Fibroblast of lung (primary cell): Measurements from ENCODE around the gene EYS. TPM values are rescaled to one million over a fixed set of nuclear protein-coding genes. Genes with fewer than 3 reads are reported as not detected.

Experiments used
- DNase-seq, 2 donors: peaks; one replicate each; pipeline versions ENCODE4 v3.0.0 to v3.0.0-alpha.2; 2010; ENCODE audit warnings: low read depth in 2 of 2
- H2AFZ ChIP-seq: 2 replicates; pipeline ENCODE4 v1.5.1; 2012; ENCODE audit warnings: low read length, control low read depth, inconsistent platforms
- H3K27ac ChIP-seq: 2 replicates; pipeline ENCODE4 v1.5.1; 2011; ENCODE audit warnings: low read length, control low read depth; ENCODE audit not compliant: insufficient read depth
- H3K27me3 ChIP-seq: 2 replicates; pipeline ENCODE4 v1.5.1; 2011; ENCODE audit warnings: mild to moderate bottlenecking, low read length; ENCODE audit not compliant: control insufficient read depth, insufficient read depth
- H3K36me3 ChIP-seq: 2 replicates; pipeline ENCODE4 v1.5.1; 2011; ENCODE audit warnings: low read length; ENCODE audit not compliant: control insufficient read depth, insufficient read depth
- H3K4me1 ChIP-seq: 2 replicates; pipeline ENCODE4 v1.5.1; 2011; ENCODE audit warnings: low read length; ENCODE audit not compliant: control insufficient read depth, insufficient read depth; ENCODE audit errors: extremely low read depth
- H3K4me2 ChIP-seq: 2 replicates; pipeline ENCODE4 v1.5.1; 2011; ENCODE audit warnings: low read length, control low read depth; ENCODE audit not compliant: insufficient read depth; ENCODE audit errors: extremely low read depth
- H3K4me3 ChIP-seq, 4 experiments: fragments of 200-600 bp in 1 of 4; sonication (generic) in 1 of 4; replicated peaks in 1 of 4; 2 replicates each; pipeline ENCODE4 v1.5.1; 2011 to 2016; ENCODE audit warnings: low read length in 4 of 4, low read depth in 3 of 4, mild to moderate bottlenecking in 3 of 4, control low read depth in 2 of 4, inconsistent platforms in 1 of 4, mixed read lengths in 1 of 4; ENCODE audit not compliant: insufficient read depth in 1 of 4; ENCODE audit errors: control extremely low read depth in 1 of 4
- H3K79me2 ChIP-seq: 2 replicates; pipeline ENCODE4 v1.5.1; 2012; ENCODE audit warnings: mild to moderate bottlenecking, low read length, inconsistent platforms; ENCODE audit not compliant: control insufficient read depth, insufficient read depth
- H3K9ac ChIP-seq: 2 replicates; pipeline ENCODE4 v1.5.1; 2011; ENCODE audit warnings: mild to moderate bottlenecking, low read length, control low read depth; ENCODE audit not compliant: insufficient read depth
- H3K9me3 ChIP-seq: 2 replicates; pipeline ENCODE4 v1.5.1; 2012; ENCODE audit warnings: low read depth, low read length; ENCODE audit not compliant: control insufficient read depth, insufficient read depth
- H4K20me1 ChIP-seq: 2 replicates; pipeline ENCODE4 v1.5.1; 2011; ENCODE audit warnings: low read length; ENCODE audit not compliant: control insufficient read depth, insufficient read depth; ENCODE audit errors: extremely low read depth
- EZH2 ChIP-seq: IDR thresholded peaks from 2 replicates; pipeline ENCODE4 v1.5.1; 2012; ENCODE audit warnings: low read length, control low read depth, mild to moderate bottlenecking; ENCODE audit errors: missing control alignments
- polyA plus RNA-seq, 2 donors: library from polyadenylated mRNA; depleted of rRNA in 1 of 2; stranded (reverse) in 1 of 2; unstranded in 1 of 2; fragments of >200 nt; gene quantifications; 2 replicates each; pipeline ENCODE4 v1.2.1, GENCODE V29; 2011 to 2012; ENCODE audit warnings: missing spikeins in 1 of 2
- total RNA-seq: library from RNA; depleted of rRNA; stranded (reverse); fragments of >200 nt; gene quantifications from 2 replicates; pipeline ENCODE4 v1.2.1, GENCODE V29; 2014
- TF ChIP-seq, protein P1 (sequence below), 2 donors: IDR thresholded peaks in 1 of 2; conservative IDR thresholded peaks in 1 of 2; 1 replicate in 1 of 2; 2 replicates in 1 of 2; pipeline ENCODE4 v1.5.1; 2011 to 2012; ENCODE audit warnings: low read length in 2 of 2, control low read depth in 1 of 2, inconsistent platforms in 1 of 2, low read depth in 1 of 2, mild to moderate bottlenecking in 1 of 2

The EYS gene
- total and polyA plus RNA-seq, 2 donors (not counting 1 experiment from before 2014, with no cell fraction given) = under 0.01 TPM; not detected in 1

DNA sequence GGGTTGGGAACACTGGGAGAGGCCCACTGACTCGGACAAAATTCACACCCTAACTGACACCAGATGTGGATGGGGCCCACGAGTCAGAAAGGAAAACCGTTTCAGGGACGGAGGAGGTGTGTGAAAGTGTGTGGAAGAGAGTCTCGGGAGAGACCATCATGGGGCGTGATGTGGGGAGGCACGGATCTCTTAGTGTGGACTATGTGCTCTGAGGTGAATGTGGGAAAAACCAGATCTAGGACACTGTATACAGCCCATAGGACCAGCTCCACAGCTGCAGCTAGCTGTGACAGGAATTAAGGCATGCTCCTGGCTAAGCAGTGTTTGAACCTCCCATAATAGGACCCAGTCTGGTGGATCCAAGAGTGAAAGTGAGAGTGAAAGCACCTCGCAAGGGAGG is 1380.1 kb downstream of the EYS start:
- H3K27me3 ChIP-seq = no peaks in the 10 kb centered on the region
- no peaks in the 10 kb centered on the region for H3K79me2 ChIP-seq

GRCh38 chr6:64325093-64325492 is 1381.9 kb downstream of the EYS start:
- H3K4me2 ChIP-seq = no peak overlapping the region
- no peak overlapping the region for H3K27ac ChIP-seq
- H3K9me3 ChIP-seq = no peaks in the 10 kb centered on the region
- no peak overlapping the region for H2AFZ ChIP-seq
- H4K20me1 ChIP-seq = no peaks in the 10 kb centered on the region
- H3K4me3 ChIP-seq = no peak overlapping the region
- TF ChIP-seq, protein P1, sequence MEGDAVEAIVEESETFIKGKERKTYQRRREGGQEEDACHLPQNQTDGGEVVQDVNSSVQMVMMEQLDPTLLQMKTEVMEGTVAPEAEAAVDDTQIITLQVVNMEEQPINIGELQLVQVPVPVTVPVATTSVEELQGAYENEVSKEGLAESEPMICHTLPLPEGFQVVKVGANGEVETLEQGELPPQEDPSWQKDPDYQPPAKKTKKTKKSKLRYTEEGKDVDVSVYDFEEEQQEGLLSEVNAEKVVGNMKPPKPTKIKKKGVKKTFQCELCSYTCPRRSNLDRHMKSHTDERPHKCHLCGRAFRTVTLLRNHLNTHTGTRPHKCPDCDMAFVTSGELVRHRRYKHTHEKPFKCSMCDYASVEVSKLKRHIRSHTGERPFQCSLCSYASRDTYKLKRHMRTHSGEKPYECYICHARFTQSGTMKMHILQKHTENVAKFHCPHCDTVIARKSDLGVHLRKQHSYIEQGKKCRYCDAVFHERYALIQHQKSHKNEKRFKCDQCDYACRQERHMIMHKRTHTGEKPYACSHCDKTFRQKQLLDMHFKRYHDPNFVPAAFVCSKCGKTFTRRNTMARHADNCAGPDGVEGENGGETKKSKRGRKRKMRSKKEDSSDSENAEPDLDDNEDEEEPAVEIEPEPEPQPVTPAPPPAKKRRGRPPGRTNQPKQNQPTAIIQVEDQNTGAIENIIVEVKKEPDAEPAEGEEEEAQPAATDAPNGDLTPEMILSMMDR (conservative IDR thresholded peaks at IDR 0.05 in 1 of 2, IDR thresholded peaks at IDR 0.05 in 1 of 2; ENCODE audit: low read depth in 1 of 2, low read length in 2 of 2) = no peak
- no peak for TF ChIP-seq EZH2
- no peaks in the 10 kb centered on the region for H3K36me3 ChIP-seq
- H3K27me3 ChIP-seq = no peaks in the 10 kb centered on the region
- no peaks in the 10 kb centered on the region for H3K4me1 ChIP-seq
- no peaks in the 10 kb centered on the region for H3K79me2 ChIP-seq
- DNase-seq = no peak
- H3K9ac ChIP-seq = no peak overlapping the region

More for the DNA sequence above, 1380.1 kb downstream of the EYS start:
- Histone ChIP-seq H3K9me3 (no peaks in the 10 kb centered on the region), H3K4me1 (no peaks in the 10 kb centered on the region), H3K4me3 (no peak overlapping the region), H4K20me1 (no peaks in the 10 kb centered on the region), H2AFZ (no peak overlapping the region), H3K36me3 (no peaks in the 10 kb centered on the region), H3K4me2 (no peak overlapping the region), H3K27ac (no peak overlapping the region), H3K9ac (no peak overlapping the region)
- no peak for DNase-seq
- TF ChIP-seq EZH2 = no peak
- TF ChIP-seq, protein P1 (conservative IDR thresholded peaks at IDR 0.05 in 1 of 2, IDR thresholded peaks at IDR 0.05 in 1 of 2; ENCODE audit: low read depth in 1 of 2, low read length in 2 of 2) = no peak

DNA sequence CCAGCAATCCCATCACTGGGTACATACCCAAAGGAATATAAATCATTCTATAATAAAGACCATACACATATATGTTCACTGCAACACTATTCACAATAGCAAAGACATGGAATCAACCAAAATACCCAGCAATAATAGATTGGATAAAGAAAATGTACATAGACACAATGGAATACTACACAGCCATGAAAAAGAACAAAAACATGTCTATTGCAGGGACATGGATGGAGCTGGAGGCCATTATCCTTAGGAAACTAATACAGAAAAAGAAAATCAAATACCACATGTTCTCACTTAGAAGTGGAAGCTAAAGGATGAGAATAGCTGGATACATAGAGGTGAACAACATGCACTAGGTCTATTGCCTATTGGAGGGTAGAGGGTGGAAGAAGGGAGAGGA is 1396.8 kb downstream of the EYS start:
- Histone ChIP-seq H2AFZ (no peak overlapping the region), H3K27ac (no peak overlapping the region), H3K4me1 (no peaks in the 10 kb centered on the region), H3K9ac (no peak overlapping the region), H3K36me3 (no peaks in the 10 kb centered on the region), H3K9me3 (no peaks in the 10 kb centered on the region), H3K79me2 (no peaks in the 10 kb centered on the region), H3K4me3 (no peak overlapping the region), H3K27me3 (no peaks in the 10 kb centered on the region), H3K4me2 (no peak overlapping the region), H4K20me1 (no peaks in the 10 kb centered on the region)
- no peak for DNase-seq
- no peak for TF ChIP-seq EZH2
- TF ChIP-seq, protein P1 (conservative IDR thresholded peaks at IDR 0.05 in 1 of 2, IDR thresholded peaks at IDR 0.05 in 1 of 2; ENCODE audit: low read depth in 1 of 2, low read length in 2 of 2) = no peak
